ENCODE data around the gene DFFA.

DFFA gene

GRCh38 chr1:10424034-10424433 is 48.3 kb downstream of the DFFA start:
- TF ChIP-seq CREB1 (IDR thresholded peaks at IDR 0.05; ENCODE audit: low read depth): no peak
- TF ChIP-seq EP300 (IDR thresholded peaks at IDR 0.05; ENCODE audit: borderline replicate concordance): no peak
- TF ChIP-seq FOXM1 (IDR thresholded peaks at IDR 0.05; ENCODE audit: borderline replicate concordance, low read depth): no peak
- TF ChIP-seq TCF12 (IDR thresholded peaks at IDR 0.05; ENCODE audit: low read depth): no peak
- no peak for TF ChIP-seq EGR1 (IDR thresholded peaks at IDR 0.05)
- no peak for TF ChIP-seq CEBPB (IDR thresholded peaks at IDR 0.05)
- no peak for TF ChIP-seq TAF1 (IDR thresholded peaks at IDR 0.05; ENCODE audit: low read depth)
- no peak for TF ChIP-seq YY1 (IDR thresholded peaks at IDR 0.05; ENCODE audit: low read depth)
- TF ChIP-seq USF1 (IDR thresholded peaks at IDR 0.05): no peak
- TF ChIP-seq NFIC (IDR thresholded peaks at IDR 0.05): no peak
- no peak for TF ChIP-seq TEAD4 (IDR thresholded peaks at IDR 0.05)
- TF ChIP-seq, protein P1, sequence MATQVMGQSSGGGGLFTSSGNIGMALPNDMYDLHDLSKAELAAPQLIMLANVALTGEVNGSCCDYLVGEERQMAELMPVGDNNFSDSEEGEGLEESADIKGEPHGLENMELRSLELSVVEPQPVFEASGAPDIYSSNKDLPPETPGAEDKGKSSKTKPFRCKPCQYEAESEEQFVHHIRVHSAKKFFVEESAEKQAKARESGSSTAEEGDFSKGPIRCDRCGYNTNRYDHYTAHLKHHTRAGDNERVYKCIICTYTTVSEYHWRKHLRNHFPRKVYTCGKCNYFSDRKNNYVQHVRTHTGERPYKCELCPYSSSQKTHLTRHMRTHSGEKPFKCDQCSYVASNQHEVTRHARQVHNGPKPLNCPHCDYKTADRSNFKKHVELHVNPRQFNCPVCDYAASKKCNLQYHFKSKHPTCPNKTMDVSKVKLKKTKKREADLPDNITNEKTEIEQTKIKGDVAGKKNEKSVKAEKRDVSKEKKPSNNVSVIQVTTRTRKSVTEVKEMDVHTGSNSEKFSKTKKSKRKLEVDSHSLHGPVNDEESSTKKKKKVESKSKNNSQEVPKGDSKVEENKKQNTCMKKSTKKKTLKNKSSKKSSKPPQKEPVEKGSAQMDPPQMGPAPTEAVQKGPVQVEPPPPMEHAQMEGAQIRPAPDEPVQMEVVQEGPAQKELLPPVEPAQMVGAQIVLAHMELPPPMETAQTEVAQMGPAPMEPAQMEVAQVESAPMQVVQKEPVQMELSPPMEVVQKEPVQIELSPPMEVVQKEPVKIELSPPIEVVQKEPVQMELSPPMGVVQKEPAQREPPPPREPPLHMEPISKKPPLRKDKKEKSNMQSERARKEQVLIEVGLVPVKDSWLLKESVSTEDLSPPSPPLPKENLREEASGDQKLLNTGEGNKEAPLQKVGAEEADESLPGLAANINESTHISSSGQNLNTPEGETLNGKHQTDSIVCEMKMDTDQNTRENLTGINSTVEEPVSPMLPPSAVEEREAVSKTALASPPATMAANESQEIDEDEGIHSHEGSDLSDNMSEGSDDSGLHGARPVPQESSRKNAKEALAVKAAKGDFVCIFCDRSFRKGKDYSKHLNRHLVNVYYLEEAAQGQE (IDR thresholded peaks at IDR 0.05; ENCODE audit: low read depth): no peak
- TF ChIP-seq RAD21 (IDR thresholded peaks at IDR 0.05; ENCODE audit: low read depth): no peak
- TF ChIP-seq MAX (IDR thresholded peaks at IDR 0.05): no peak
- no peak for TF ChIP-seq ZBTB7A (IDR thresholded peaks at IDR 0.05; ENCODE audit: low read depth)

DNA sequence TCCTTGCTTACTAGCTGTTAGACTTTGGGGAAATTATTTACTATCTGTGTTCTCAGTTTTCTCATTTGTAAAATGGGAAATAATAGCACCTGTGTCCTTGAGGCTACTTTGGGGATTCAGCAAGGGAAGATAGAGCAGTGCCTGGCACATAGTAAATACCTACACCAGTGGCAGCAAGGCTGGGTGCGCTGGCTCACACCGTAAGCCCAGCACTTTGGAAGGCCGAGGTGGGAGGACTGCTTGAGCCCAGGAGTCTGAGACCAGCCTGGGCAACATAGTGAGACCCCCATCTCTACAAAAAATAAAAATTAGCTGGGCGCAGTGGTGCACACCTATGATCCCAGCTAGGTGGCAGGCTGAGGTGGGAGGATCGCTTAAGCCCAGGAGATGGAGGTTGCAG is 50.7 kb downstream of the DFFA start:
- TF ChIP-seq, protein P1 (IDR thresholded peaks at IDR 0.05; ENCODE audit: low read depth): no peak
- TF ChIP-seq USF1 (IDR thresholded peaks at IDR 0.05) (no peak), YY1 (IDR thresholded peaks at IDR 0.05; ENCODE audit: low read depth) (no peak), CEBPB (IDR thresholded peaks at IDR 0.05) (no peak), TAF1 (IDR thresholded peaks at IDR 0.05; ENCODE audit: low read depth) (no peak), RAD21 (IDR thresholded peaks at IDR 0.05; ENCODE audit: low read depth) (no peak), CREB1 (IDR thresholded peaks at IDR 0.05; ENCODE audit: low read depth) (no peak), NFIC (IDR thresholded peaks at IDR 0.05) (no peak), TCF12 (IDR thresholded peaks at IDR 0.05; ENCODE audit: low read depth) (no peak), EP300 (IDR thresholded peaks at IDR 0.05; ENCODE audit: borderline replicate concordance) (no peak), EGR1 (IDR thresholded peaks at IDR 0.05) (no peak), ZBTB7A (IDR thresholded peaks at IDR 0.05; ENCODE audit: low read depth) (no peak), TEAD4 (IDR thresholded peaks at IDR 0.05) (no peak), MAX (IDR thresholded peaks at IDR 0.05) (no peak), FOXM1 (IDR thresholded peaks at IDR 0.05; ENCODE audit: borderline replicate concordance, low read depth) (no peak)

- TF ChIP-seq CREB1 (IDR thresholded peaks at IDR 0.05; ENCODE audit: low read depth) (no peak), FOXM1 (IDR thresholded peaks at IDR 0.05; ENCODE audit: borderline replicate concordance, low read depth) (no peak), TEAD4 (IDR thresholded peaks at IDR 0.05) (no peak), TCF12 (IDR thresholded peaks at IDR 0.05; ENCODE audit: low read depth) (no peak), EGR1 (IDR thresholded peaks at IDR 0.05) (no peak), ZBTB7A (IDR thresholded peaks at IDR 0.05; ENCODE audit: low read depth) (no peak), TAF1 (IDR thresholded peaks at IDR 0.05; ENCODE audit: low read depth) (no peak), MAX (IDR thresholded peaks at IDR 0.05) (no peak), NFIC (IDR thresholded peaks at IDR 0.05) (no peak), RAD21 (IDR thresholded peaks at IDR 0.05; ENCODE audit: low read depth) (no peak), USF1 (IDR thresholded peaks at IDR 0.05) (no peak), CEBPB (IDR thresholded peaks at IDR 0.05) (no peak), EP300 (IDR thresholded peaks at IDR 0.05; ENCODE audit: borderline replicate concordance) (no peak)
- TF ChIP-seq, protein P1 (IDR thresholded peaks at IDR 0.05; ENCODE audit: low read depth): no peak
Observed at GRCh38 chr1:10419351-10419750, 53.0 kb downstream of the DFFA start.
